Measurements from ENCODE around the gene LAMB3. TPM values are rescaled to one million over a fixed set of nuclear protein-coding genes. Genes with fewer than 3 reads are reported as not detected.

Gene LAMB3
- total and polyA plus RNA-seq, 4 donors, result 14.6 to 121 (median 68.6) TPM

- ATAC-seq (ENCODE audit: insufficient read depth, low FRiP score) (no peak), DNase-seq (no peak)
- 85 to 88% methylated on average over 4 of the region's 4 CpGs for WGBS, 2 donors
- Histone ChIP-seq H3K4me1 (ENCODE audit: control insufficient read depth in 5 of 5, insufficient read depth in 5 of 5, low read length in 5 of 5) (peaks cover 0 to 6% (median 0%) of the 10 kb centered on the region in 5 donors), H3K36me3 (ENCODE audit: control insufficient read depth in 4 of 4, insufficient read depth in 4 of 4, low read length in 4 of 4) (no peaks in the 10 kb centered on the region), H3K27me3 (ENCODE audit: control insufficient read depth in 3 of 3, insufficient read depth in 3 of 3, low read length in 2 of 3) (no peaks in the 10 kb centered on the region), H3K9me3 (ENCODE audit: control insufficient read depth in 4 of 4, insufficient read depth in 3 of 4, low read length in 3 of 4) (peaks cover 0 to 3% (median 0%) of the 10 kb centered on the region in 4 donors), H3K4me3 (no peak overlapping the region), H3K9ac (ENCODE audit: insufficient read depth in 1 of 2, low read length in 2 of 2) (no peak overlapping the region), H3K27ac (ENCODE audit: low read depth in 1 of 2, low read length in 1 of 2) (no peak overlapping the region)
- no peak for TF ChIP-seq CTCF (IDR thresholded peaks at IDR 0.05; ENCODE audit: control extremely low read depth, extremely low read depth)
Measured at GRCh38 chr1:209667708-209668107, 15.5 kb upstream of the LAMB3 start.

- 79 to 88% methylated on average over 1 of the region's 1 CpG for WGBS, 2 donors
- H3K27me3 ChIP-seq (ENCODE audit: control insufficient read depth in 3 of 3, insufficient read depth in 3 of 3, low read length in 2 of 3), result no peaks in the 10 kb centered on the region
- no peak overlapping the region for H3K9ac ChIP-seq (ENCODE audit: insufficient read depth in 1 of 2, low read length in 2 of 2)
- H3K4me1 ChIP-seq (ENCODE audit: control insufficient read depth in 5 of 5, insufficient read depth in 5 of 5, low read length in 5 of 5), result peaks cover 0 to 6% (median 0%) of the 10 kb centered on the region in 5 donors
- no peaks in the 10 kb centered on the region for H3K36me3 ChIP-seq (ENCODE audit: control insufficient read depth in 4 of 4, insufficient read depth in 4 of 4, low read length in 4 of 4)
- no peak overlapping the region for H3K4me3 ChIP-seq
- ATAC-seq (ENCODE audit: insufficient read depth, low FRiP score), result no peak
- peaks cover 0 to 3% (median 0%) of the 10 kb centered on the region in 4 donors for H3K9me3 ChIP-seq (ENCODE audit: control insufficient read depth in 4 of 4, insufficient read depth in 3 of 4, low read length in 3 of 4)
- no peak for DNase-seq
- H3K27ac ChIP-seq (ENCODE audit: low read depth in 1 of 2, low read length in 1 of 2), result no peak overlapping the region
- TF ChIP-seq CTCF (IDR thresholded peaks at IDR 0.05; ENCODE audit: control extremely low read depth, extremely low read depth), result no peak
Measured at GRCh38 chr1:209667103-209667502, 14.9 kb upstream of the LAMB3 start.

GRCh38 chr1:209662879-209663327 is 10.7 kb upstream of the LAMB3 start:
- no peak for DNase-seq
- Histone ChIP-seq H3K4me1 (ENCODE audit: control insufficient read depth in 5 of 5, insufficient read depth in 5 of 5, low read length in 5 of 5) (peaks cover 0 to 6% (median 3%) of the 10 kb centered on the region in 5 donors), H3K9ac (ENCODE audit: insufficient read depth in 1 of 2, low read length in 2 of 2) (no peak overlapping the region), H3K27me3 (ENCODE audit: control insufficient read depth in 3 of 3, insufficient read depth in 3 of 3, low read length in 2 of 3) (no peaks in the 10 kb centered on the region), H3K27ac (ENCODE audit: low read depth in 1 of 2, low read length in 1 of 2) (no peak overlapping the region), H3K4me3 (no peak overlapping the region), H3K9me3 (ENCODE audit: control insufficient read depth in 4 of 4, insufficient read depth in 3 of 4, low read length in 3 of 4) (no peaks in the 10 kb centered on the region), H3K36me3 (ENCODE audit: control insufficient read depth in 4 of 4, insufficient read depth in 4 of 4, low read length in 4 of 4) (no peaks in the 10 kb centered on the region)
- WGBS, 2 donors, result 92 to 94% methylated on average over 3 of the region's 3 CpGs
- no peak for TF ChIP-seq CTCF (IDR thresholded peaks at IDR 0.05; ENCODE audit: control extremely low read depth, extremely low read depth)
- no peak for ATAC-seq (ENCODE audit: insufficient read depth, low FRiP score)

GRCh38 chr1:209661071-209661470 is 8.8 kb upstream of the LAMB3 start:
- WGBS, 2 donors, result 25 to 46% methylated on average over 1 of the region's 1 CpG
- no peak for TF ChIP-seq CTCF (IDR thresholded peaks at IDR 0.05; ENCODE audit: control extremely low read depth, extremely low read depth)
- no peaks in the 10 kb centered on the region for H3K9me3 ChIP-seq (ENCODE audit: control insufficient read depth in 4 of 4, insufficient read depth in 3 of 4, low read length in 3 of 4)
- ATAC-seq (ENCODE audit: insufficient read depth, low FRiP score) (no peak), DNase-seq (no peak)
- no peak overlapping the region for H3K9ac ChIP-seq (ENCODE audit: insufficient read depth in 1 of 2, low read length in 2 of 2)
- H3K27me3 ChIP-seq (ENCODE audit: control insufficient read depth in 3 of 3, insufficient read depth in 3 of 3, low read length in 2 of 3), result no peaks in the 10 kb centered on the region
- no peak overlapping the region for H3K4me3 ChIP-seq
- no peaks in the 10 kb centered on the region for H3K36me3 ChIP-seq (ENCODE audit: control insufficient read depth in 4 of 4, insufficient read depth in 4 of 4, low read length in 4 of 4)
- no peak overlapping the region for H3K27ac ChIP-seq (ENCODE audit: low read depth in 1 of 2, low read length in 1 of 2)
- H3K4me1 ChIP-seq (ENCODE audit: control insufficient read depth in 5 of 5, insufficient read depth in 5 of 5, low read length in 5 of 5), result peaks cover 0 to 6% (median 3%) of the 10 kb centered on the region in 5 donors
